Stimulated activated CD4-positive, alpha-beta T cell treated with anti-CD3 and anti-CD28 coated beads, Interleukin-15, amount 100 ng/mL, for 24 hours (primary cell): Measurements from ENCODE around the gene NSD1.

Experiments
- DNase-seq: peaks from one replicate; pipeline ENCODE4 v3.0.0-alpha.2; 2020

NSD1 gene

DNA sequence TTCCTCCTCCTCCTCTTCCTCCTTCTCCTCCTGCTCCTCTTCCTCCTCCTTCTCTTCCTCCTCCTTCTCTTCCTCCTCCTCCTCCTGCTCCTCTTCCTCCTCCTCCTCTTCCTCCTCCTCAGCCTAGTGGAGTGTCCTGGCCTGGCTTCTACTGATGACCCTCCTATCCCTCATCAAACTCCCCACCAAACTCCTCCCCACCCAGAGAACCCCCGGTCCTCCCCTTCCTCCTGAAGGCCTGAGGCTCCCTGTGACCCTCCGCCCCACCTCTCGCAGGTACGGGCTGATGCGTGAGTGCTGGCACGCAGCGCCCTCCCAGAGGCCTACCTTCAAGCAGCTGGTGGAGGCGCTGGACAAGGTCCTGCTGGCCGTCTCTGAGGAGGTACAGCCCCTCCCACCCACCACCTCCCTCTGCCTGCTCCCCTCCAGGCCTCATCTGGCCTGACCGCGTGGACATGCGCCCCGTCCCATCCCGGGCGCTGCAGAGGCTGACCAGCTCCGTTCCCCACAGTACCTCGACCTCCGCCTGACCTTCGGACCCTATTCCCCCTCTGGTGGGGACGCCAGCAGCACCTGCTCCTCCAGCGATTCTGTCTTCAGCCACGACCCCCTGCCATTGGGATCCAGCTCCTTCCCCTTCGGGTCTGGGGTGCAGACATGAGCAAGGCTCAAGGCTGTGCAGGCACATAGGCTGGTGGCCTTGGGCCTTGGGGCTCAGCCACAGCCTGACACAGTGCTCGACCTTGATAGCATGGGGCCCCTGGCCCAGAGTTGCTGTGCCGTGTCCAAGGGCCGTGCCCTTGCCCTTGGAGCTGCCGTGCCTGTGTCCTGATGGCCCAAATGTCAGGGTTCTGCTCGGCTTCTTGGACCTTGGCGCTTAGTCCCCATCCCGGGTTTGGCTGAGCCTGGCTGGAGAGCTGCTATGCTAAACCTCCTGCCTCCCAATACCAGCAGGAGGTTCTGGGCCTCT, 36.3 kb upstream of the NSD1 start:
- no peak for DNase-seq

DNA sequence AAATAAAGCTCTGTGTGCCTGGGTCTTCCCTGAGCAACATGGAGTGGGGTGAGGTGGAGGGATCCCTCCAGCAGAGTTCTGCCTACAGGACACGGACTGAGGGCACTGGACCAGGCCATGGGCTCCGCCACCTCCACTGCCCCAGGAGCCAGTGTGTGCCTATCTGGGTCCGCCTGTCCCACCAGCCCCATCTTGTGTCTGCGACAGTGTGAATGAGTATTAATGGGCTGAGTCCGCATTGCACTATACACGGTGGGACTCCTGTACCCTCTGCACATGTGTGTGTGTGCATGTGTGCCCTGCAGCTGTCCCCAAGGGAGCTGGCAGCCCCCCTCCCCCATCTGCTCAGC, 35.5 kb upstream of the NSD1 start:
- DNase-seq = no peak

- DNase-seq = no peak
These were observed 35.0 kb upstream of the NSD1 start for GRCh38 chr5:177098470-177099141.

- no peak for DNase-seq
These were observed 34.0 kb upstream of the NSD1 start for GRCh38 chr5:177099422-177100093.

DNA sequence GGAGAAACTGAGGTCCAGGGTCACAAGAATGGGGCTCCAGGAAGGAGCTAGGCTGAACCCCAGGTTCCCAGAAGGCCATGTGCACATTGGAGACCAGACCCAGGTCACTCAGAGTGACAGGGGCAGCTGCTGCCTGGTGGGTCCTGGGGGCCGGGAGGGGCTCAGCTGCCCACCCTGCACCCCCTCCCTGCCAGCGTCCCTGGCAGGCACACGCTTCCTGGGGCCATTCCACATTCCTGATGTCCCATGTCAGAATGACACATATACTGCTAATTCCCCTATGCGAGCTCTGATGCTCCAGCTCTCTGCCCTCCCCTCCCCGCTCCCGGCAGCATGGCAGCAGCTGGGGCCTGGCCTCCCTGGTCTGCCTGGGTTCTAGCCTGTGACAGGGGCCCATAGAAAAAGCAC, 32.9 kb upstream of the NSD1 start:
- no peak for DNase-seq

- DNase-seq = no peak
These were observed 29.9 kb upstream of the NSD1 start for GRCh38 chr5:177103523-177104253.

DNA sequence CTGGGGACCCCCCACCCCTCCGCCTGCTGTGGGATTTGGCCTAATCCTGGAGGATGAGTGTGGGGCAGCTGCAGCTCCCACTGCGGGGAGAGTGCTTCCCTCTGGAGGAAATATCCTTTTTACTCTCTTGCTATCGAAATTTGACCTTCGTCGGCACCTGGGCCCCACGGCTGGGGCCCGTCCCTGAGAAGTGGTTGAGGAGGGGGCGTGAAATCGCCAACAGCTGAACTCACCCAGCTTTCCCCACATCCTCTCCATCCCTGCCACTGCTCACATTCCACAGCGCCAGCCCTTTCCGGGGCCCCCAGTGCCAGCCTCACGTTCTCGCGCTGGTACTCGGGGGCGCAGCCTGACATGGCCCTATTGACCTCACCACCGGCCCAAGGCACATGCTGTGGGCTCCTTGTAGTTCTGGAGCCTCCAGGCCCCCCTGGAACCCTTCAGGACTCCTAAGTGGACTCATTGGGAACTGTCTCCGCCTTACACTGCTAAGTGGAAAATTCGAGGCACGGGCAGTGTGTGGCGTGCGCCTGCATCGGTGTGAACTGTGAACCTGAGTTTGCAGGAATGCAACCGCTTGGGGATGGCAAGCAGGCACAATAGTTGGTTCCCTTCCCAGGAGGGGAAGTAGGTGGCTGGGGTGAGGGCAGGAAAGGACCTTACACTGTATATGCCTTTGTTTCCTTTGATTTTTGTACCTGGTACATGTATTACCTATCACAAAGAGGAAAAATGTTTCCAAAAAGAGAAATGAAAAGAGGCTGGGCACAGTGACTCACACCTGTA, 27.7 kb upstream of the NSD1 start:
- no peak for DNase-seq

DNA sequence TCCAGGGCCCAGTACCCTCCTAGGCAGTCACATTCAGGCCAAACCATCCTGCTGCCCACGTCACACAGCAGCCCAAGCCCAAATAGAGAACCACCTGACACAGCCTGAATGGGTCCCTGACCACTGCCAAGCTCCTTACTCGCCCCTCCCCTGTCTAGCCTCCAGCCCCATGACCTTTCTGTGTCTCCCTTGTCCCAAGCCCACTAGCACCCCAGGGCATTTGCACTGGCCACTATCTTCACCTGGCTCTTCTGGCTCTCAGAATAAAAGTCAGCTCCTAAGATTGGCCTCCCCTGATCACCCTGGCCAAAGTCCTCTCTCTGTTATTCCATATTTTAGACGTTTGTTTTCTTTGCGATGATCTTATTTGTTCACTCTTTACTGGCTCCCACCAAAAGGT, 26.4 kb upstream of the NSD1 start:
- DNase-seq = no peak

DNA sequence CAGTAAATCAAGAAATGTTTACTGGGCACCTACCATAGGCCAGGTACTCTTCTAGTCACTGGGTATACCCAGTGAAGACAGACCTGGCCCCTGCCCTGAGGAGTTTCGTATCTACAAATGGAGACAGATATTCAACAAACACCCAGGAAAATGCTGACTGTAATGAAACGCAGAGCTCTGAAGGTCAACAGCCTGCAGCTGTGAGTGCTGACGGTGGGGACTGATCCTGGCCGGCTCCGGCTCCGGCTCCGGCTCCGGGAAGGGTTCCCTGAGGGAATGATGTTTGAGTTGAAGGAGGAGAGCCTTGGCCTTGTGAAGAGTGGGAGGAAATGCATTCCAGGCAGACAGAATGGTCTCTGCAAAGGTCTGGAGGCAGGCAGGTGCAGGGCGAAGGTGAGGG, 23.8 kb upstream of the NSD1 start:
- no peak for DNase-seq

- DNase-seq = peak; percentile 74
These were observed 21.7 kb upstream of the NSD1 start for GRCh38 chr5:177111720-177112394.

DNA sequence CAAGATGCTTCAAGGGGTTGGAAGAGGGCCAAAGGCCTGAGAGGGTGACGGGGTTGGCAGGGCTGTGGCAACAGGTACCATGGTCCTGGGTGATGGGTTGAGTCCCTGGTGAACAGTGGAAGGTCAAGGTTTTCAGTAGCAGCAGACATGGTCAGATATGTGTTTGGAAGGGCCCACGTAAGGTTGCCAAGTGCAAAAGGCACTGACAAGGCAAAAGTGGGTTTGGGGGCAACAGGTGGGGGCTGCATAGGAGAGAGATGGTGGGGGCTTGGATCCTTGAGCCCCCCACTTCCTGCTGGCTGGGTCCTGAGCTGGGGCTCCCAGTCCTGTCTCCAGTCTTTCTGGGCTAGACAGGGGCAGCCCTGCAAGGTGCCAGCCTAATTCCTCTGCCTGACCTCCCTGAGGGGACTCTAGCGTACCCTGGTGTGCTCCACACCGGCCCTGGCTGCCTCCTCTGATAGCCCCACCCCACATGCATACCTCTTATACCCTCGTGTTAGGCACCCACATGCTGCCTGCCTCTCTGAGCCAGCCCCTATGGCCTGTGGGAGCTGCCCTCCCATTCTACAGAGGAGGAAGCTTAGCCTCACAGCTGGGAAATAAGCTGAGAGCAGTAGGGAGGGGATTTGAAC, 20.9 kb upstream of the NSD1 start:
- DNase-seq = no peak

DNA sequence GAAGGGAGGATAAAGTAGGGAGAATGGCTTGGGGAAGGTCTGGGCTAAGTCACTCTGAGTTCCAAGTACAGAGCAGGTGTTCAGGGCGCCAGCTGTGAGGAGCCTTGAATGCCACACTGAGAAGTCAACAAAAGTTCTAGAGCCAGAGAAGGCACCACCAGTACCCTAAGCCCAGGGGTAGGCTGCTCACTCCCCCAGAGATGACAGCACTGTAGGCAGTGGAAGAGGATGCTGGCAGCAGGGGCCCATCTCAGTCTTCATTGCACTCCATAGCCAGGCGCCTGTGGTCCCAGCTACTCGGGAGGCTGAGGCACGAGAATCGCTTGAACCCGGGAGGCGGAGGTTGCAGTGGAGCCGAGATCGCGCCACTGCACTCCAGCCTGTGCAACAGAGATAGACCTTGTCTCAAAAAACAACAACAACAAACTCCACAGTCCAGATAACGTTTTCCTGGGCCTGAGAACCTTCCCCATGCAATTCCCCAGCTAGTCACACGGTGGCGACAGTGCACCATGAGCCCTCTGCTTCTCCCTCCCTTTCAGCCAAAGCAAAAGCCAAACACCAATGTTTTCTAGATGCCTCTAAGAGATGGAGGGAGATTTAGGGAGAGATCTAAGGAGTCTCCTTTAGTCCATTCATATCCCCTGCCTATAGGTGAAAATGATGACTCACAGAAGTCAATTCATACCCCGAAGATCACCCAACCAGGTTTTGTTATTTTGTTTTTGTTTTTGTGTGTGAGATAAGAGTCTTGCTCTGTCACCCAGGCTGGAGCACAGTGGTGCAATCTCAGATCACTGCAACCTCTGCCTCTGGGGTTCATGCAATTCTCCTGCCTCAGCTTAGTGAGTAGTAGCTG, 19.8 kb upstream of the NSD1 start:
- DNase-seq = peak; percentile 83

GRCh38 chr5:177116631-177117373, 16.8 kb upstream of the NSD1 start:
- DNase-seq = peak; percentile 91

- no peak for DNase-seq
These were observed 16.0 kb upstream of the NSD1 start for GRCh38 chr5:177117441-177118045.

DNA sequence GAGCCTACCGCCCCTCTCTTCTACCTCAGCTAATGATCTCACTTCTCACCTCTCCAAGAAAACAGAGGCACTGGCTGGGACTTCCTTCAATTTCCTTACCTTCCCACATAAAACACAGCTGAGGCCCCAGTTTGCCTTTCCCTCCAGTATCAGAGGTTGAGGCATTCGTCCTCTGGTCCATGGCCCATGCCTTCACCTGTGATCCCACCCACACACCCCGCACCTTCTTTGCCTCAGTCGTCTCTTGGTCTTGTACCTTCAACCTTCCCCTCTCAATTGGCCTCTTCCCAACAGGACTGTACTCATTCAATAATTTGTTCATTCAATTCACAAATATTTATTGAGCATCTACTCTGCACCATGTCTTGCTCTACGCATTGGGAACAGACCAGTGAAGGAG, 11.0 kb upstream of the NSD1 start:
- no peak for DNase-seq

- DNase-seq = no peak
These were observed 9.6 kb upstream of the NSD1 start for GRCh38 chr5:177123789-177124485.

GRCh38 chr5:177124486-177124991, 9.0 kb upstream of the NSD1 start:
- DNase-seq = no peak

DNA sequence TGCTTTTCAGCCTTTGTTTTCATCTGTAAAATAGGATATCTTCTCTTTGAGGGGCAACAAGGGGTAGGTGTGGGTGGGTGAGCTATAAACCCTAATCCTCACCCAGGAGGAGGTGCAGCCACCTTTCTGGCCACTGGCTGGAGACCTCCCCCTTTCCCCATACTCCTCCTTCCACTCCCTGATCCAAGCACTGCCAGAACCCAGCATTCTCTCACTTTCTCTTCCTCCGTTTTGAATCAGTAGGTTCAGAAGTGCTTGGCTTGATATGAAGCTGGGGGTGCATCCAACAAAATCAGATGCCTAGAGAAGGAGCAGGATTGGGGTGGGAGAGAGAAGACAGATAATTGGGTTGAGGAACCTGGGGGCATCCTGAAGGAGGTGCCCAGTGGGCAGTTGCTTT, 6.8 kb upstream of the NSD1 start:
- DNase-seq = no peak
